SW480 (cell line): Measurements from ENCODE around the gene CYB5D1.

Experiments used
- DNase-seq: peaks from one replicate; pipeline ENCODE4 v3.0.0-alpha.2; 2016; ENCODE audit warnings: low spot score

CYB5D1 gene

DNA sequence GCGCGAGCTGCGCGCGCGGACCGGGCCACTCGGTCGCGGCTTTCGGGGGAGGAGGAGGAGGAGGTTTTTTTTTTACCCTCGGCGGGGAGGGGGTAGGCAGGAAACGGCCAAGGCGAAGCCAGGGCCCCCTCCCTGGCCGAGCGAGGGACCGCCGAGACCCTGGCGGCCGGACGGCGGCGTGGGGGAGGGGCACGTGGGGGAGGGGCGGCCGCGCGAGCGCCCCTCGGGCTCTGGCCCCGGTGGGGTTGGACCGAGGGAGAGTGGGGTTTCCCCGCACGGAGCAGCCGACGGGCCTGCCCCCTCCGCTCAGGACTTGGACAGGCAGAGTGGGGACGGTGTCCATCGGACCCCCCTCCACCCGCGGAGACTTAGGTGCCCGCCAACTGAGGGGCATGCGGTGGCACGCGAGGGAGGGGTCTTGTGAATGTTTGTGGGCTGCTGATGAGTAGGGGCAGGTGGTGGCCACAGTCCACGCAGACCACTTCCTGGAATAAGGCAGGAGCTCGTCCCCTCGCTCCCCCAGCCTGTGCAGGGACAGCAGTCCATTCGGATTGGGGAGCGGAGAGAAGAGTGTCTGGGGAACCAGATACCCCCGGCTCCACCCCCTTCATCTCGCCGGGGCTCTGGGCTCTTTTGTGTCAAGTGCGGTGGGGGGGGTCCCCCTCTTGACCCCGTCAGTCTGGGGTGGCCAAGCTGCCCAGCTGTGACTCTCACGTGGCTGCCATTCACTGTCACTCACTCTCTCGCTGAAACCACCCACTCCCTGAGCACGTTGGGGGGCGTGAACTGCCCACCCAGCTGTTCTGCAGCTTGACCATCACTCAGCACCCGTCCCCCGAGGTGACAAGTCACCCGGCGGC, 27.8 kb downstream of the CYB5D1 start:
- DNase-seq = peak; percentile 73

GRCh38 chr17:7886227-7887037, 28.6 kb downstream of the CYB5D1 start:
- peak; percentile 40 for DNase-seq

DNA sequence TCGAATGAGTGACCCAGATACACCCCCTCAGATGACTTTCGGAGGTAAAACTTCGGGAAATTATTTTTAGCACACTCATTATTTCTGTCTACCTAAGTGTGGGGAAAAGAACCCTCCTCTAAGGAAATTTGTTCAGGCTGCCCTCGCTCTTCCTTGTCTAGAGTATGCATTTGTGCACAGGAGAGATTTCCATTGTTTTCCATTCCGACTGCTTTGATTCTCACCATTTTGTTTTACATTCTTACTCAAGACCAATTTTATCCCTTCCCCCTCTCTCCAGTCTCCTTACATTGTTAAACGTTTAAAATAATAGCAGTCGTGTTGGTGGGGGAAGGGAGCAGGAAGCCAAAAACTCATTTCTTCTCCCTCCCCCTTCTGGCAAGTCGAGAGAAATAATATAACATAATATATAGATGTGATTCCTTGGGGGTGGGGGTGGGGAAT, 29.3 kb downstream of the CYB5D1 start:
- DNase-seq = no peak

GRCh38 chr17:7887482-7888183, 29.8 kb downstream of the CYB5D1 start:
- peak; percentile 80 for DNase-seq

GRCh38 chr17:7888184-7888920, 30.5 kb downstream of the CYB5D1 start, which contains the start of gene CHD3:
CHD3 (plus strand) TSS chr17:7888789; CDS start chr17:7889001, 212 bp downstream.
- DNase-seq = no peak

- DNase-seq = peak; percentile 74
These were observed 31.6 kb downstream of the CYB5D1 start for GRCh38 chr17:7889166-7889955.

DNA sequence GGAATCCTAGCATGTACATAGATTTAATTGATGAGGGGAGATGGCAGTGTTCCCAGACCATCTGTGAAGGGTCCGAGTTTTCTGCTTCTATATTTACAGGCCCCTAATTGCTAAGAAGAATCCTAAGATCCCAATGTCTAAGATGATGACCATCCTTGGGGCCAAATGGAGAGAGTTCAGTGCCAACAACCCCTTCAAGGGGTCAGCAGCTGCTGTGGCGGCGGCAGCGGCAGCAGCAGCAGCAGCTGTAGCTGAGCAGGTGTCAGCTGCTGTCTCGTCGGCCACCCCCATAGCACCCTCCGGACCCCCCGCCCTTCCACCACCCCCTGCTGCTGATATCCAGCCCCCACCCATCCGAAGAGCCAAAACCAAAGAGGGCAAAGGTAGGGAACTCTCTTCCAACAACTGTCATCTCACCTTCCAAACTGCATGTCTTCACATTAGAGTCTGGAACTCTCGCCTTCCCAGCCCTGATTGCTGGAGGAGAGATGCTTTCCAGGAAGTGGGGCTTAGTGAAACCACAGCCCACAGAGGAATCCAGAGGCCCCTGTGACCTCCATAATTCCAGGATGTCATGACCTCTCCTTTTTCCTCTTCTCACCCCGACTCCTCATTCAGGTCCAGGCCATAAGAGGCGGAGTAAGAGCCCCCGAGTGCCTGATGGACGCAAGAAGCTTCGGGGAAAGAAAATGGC, 35.5 kb downstream of the CYB5D1 start:
- DNase-seq = no peak

DNA sequence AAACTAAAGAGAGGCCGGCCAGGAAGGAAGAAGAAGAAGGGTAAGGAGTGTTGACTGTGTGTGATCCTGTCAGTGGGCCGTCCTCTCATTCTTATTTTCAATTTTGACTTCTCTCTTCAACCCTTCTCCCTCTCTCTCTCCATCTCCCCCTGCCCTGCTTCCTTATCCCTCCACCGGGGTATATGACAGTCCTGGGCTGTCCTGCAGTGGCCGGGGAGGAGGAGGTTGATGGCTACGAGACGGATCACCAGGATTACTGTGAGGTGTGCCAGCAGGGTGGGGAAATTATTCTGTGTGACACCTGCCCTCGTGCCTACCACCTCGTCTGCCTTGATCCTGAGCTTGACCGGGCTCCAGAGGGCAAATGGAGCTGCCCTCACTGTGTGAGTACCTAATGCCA, 36.4 kb downstream of the CYB5D1 start:
- no peak for DNase-seq

DNA sequence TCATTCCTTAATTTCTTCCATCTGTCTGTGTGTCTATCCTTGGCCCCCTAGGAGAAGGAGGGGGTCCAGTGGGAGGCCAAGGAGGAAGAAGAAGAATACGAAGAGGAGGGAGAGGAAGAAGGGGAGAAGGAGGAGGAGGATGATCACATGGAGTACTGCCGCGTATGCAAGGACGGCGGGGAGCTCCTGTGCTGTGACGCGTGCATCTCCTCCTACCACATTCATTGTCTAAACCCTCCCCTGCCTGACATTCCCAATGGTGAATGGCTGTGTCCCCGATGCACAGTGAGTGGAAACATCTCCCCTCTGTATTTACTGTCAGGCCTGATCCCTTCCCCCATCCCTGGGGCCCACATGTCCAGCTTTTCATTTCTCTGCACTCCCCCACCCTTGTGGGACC, 37.1 kb downstream of the CYB5D1 start:
- no peak for DNase-seq

GRCh38 chr17:7897090-7897489, 39.3 kb downstream of the CYB5D1 start:
- no peak for DNase-seq

GRCh38 chr17:7897773-7898172, 40.0 kb downstream of the CYB5D1 start:
- DNase-seq = peak; percentile 54

DNA sequence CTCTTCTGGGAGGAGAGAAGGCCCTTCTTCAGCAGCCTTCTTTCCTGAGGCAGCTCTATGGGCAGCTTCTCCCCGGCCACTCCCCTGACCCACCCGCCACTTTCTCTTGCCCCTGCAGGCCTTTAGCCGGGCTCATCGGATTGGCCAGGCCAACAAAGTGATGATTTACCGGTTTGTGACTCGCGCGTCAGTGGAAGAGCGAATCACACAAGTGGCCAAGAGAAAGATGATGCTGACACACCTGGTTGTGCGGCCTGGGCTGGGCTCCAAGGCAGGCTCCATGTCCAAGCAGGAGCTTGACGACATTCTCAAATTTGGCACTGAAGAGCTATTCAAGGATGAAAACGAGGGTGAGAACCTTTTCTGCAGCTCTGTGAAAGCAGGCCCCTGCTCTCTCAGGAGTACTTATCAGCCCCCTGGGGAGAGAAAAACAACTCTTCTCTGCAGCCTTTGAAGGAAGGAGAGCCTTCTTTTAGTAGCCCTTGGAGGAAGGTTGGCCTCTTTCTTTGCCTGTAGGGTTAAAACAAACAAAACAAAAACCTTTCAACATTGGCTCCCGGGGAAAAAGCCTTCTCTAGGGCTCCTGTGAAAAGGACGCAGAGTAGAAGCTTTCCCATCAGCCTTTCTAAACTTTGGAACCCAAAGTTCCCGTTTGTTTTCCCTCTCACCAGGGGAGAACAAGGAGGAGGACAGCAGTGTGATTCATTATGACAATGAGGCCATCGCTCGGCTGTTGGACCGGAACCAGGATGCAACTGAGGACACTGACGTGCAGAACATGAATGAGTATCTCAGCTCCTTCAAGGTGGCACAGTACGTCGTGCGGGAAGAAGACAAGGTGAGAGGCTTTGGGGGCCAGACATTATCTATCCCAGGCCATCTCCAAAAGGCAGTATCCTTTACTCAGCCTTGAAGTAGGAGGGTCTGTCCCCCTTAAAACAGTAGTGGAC, 45.6 kb downstream of the CYB5D1 start:
- DNase-seq = no peak

DNA sequence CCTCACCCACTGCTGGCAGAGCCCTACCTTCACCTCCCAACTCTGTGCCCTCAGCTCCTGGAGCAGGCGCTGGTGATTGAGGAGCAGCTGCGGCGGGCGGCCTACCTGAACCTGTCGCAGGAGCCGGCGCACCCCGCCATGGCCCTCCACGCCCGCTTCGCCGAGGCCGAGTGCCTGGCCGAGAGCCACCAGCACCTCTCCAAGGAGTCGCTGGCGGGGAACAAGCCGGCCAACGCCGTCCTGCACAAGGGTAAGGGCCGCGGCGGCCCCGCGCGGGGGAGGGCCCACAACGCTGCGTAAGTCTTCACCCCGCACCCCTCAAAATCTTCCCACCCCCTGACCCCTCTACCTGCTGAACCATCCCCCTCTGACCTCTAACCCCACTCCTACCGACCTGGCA, 51.3 kb downstream of the CYB5D1 start:
- DNase-seq = no peak

DNA sequence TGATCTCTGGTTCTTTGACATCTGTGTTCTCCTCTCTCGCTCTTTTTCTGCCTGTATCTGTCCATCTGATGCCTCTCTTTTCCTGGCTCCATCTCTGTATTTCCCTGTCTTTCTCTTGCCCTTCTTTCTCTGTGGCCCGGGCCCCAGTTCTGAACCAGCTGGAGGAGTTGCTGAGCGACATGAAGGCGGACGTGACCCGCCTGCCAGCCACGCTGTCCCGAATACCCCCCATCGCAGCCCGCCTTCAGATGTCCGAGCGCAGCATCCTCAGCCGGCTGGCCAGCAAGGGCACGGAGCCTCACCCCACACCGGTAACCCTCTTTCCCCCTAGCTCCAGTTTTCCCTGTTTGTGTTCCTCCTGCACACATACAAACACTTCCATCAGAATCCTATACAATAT, 52.5 kb downstream of the CYB5D1 start:
- no peak for DNase-seq

DNA sequence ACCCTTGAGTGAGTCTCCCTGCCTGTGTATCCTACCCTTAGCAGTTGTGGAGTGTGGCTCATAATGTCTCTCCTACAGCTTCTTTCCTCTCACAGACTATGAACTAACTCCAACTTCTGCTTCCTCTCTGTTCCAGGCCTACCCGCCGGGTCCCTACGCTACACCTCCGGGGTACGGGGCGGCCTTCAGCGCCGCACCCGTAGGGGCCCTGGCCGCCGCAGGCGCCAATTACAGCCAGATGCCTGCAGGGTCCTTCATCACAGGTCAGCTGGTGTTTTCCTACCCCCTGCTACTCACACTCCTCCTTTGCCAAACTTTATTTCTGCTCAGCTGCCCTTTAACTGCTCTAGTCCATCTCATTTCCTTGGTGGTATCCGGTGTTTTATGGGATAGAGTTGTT, 52.9 kb downstream of the CYB5D1 start:
- no peak for DNase-seq

DNA sequence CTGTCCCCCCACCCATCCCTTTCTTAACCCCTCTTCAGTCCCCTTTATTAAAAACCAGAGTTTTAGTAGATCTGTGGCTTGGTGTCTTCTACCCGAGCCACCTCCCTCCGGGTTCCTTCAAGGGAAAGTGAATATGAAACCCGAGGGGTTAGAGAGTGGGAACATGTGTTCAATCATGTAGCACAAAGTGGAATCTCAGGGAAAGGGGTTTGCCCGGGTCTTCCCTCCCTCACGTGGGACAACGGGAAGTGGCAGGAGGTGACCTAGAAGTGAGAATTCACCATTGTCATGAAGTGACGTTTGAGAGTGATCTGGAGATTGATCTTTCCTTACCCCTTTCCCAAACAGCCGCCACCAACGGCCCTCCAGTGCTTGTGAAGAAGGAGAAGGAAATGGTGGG, 53.3 kb downstream of the CYB5D1 start:
- DNase-seq = no peak
